Neutrophil (primary cell): ENCODE results near the gene EEF1G.
"Not testable (repeated sequence)": the region's sequence is repeated elsewhere in the genome, so short reads cannot be mapped to it uniquely, and the experiment has no call there.

Experiments
- H3K27ac ChIP-seq: fragments of 200-600 bp; sonication (generic); 2 replicates; pipeline ENCODE4 v1.5.1; 2016; ENCODE audit warnings: mild to moderate bottlenecking, moderate library complexity
- H3K27me3 ChIP-seq: fragments of 200-600 bp; sonication (generic); 2 replicates; pipeline ENCODE4 v1.6.0; 2016; ENCODE audit warnings: mild to moderate bottlenecking
- H3K36me3 ChIP-seq: fragments of 200-600 bp; sonication (generic); 2 replicates; pipeline ENCODE4 v1.5.1; 2017
- H3K4me1 ChIP-seq, 2 experiments: fragments of 200-600 bp in 1 of 2; sonication (generic) in 1 of 2; 1 replicate in 1 of 2; 2 replicates in 1 of 2; pipeline versions ENCODE4 v1.5.1 to v1.6.1; 2013 to 2016; ENCODE audit warnings: low read depth in 1 of 2, low read length in 1 of 2, mild to moderate bottlenecking in 1 of 2, moderate library complexity in 1 of 2; ENCODE audit not compliant: control insufficient read depth in 1 of 2, insufficient read depth in 1 of 2
- H3K4me3 ChIP-seq, 2 experiments: fragments of 200-600 bp in 1 of 2; sonication (generic) in 1 of 2; 1 replicate in 1 of 2; 2 replicates in 1 of 2; pipeline ENCODE4 v1.5.1; 2013 to 2016; ENCODE audit warnings: low read depth in 1 of 2, low read length in 1 of 2, mild to moderate bottlenecking in 1 of 2, moderate library complexity in 1 of 2
- H3K9me3 ChIP-seq: fragments of 200-600 bp; sonication (generic); 2 replicates; pipeline ENCODE4 v1.5.1; 2016
- CTCF ChIP-seq: fragments of 200-600 bp; sonication (generic); IDR thresholded peaks from 2 replicates; pipeline ENCODE4 v1.5.1; 2016; ENCODE audit warnings: antibody characterized with exemption

The EEF1G gene

GRCh38 chr11:62553080-62553838, 20.4 kb downstream of the EEF1G start:
- no peak for TF ChIP-seq CTCF
- H3K4me3 ChIP-seq, result no peak overlapping the region
- peaks cover 60% of the 10 kb centered on the region for H3K27me3 ChIP-seq
- H3K27ac ChIP-seq, result no peak overlapping the region
- peaks cover 17% of the 10 kb centered on the region for H3K36me3 ChIP-seq
- H3K9me3 ChIP-seq, result no peaks in the 10 kb centered on the region
- H3K4me1 ChIP-seq, result peaks cover 13 to 14% of the 10 kb centered on the region in 2 experiments

GRCh38 chr11:62552485-62553079, 21.1 kb downstream of the EEF1G start:
- no peak for TF ChIP-seq CTCF
- Histone ChIP-seq H3K36me3 (peaks cover 12% of the 10 kb centered on the region), H3K4me3 (no peak overlapping the region), H3K27me3 (peaks cover 66% of the 10 kb centered on the region), H3K9me3 (no peaks in the 10 kb centered on the region), H3K27ac (no peak overlapping the region), H3K4me1 (peaks cover 13 to 14% of the 10 kb centered on the region in 2 experiments)

GRCh38 chr11:62550478-62550877, 23.2 kb downstream of the EEF1G start:
- H3K27ac ChIP-seq, H3K4me3 ChIP-seq, H3K36me3 ChIP-seq, H3K9me3 ChIP-seq: not testable (repeated sequence)
- H3K27me3 ChIP-seq, result peaks cover 88% of the 10 kb centered on the region
- H3K4me1 ChIP-seq, result peaks cover 8 to 17% of the 10 kb centered on the region in 2 experiments

GRCh38 chr11:62548545-62549335, 25.0 kb downstream of the EEF1G start:
- peaks cover 100% of the 10 kb centered on the region for H3K27me3 ChIP-seq
- no peak overlapping the region for H3K4me3 ChIP-seq
- H3K27ac ChIP-seq, result no peak overlapping the region
- TF ChIP-seq CTCF, result no peak
- peaks cover 9 to 17% of the 10 kb centered on the region in 2 experiments for H3K4me1 ChIP-seq
- H3K36me3 ChIP-seq, result no peaks in the 10 kb centered on the region
- no peaks in the 10 kb centered on the region for H3K9me3 ChIP-seq

GRCh38 chr11:62547691-62548281, 25.9 kb downstream of the EEF1G start:
- Histone ChIP-seq H3K27ac (no peak overlapping the region), H3K9me3 (no peaks in the 10 kb centered on the region), H3K4me1 (peaks cover 9 to 21% of the 10 kb centered on the region in 2 experiments), H3K27me3 (peaks cover 100% of the 10 kb centered on the region), H3K4me3 (no peak overlapping the region), H3K36me3 (no peaks in the 10 kb centered on the region)
- no peak for TF ChIP-seq CTCF
